ENCODE data around the gene BCL2L12.

BCL2L12 gene

DNA sequence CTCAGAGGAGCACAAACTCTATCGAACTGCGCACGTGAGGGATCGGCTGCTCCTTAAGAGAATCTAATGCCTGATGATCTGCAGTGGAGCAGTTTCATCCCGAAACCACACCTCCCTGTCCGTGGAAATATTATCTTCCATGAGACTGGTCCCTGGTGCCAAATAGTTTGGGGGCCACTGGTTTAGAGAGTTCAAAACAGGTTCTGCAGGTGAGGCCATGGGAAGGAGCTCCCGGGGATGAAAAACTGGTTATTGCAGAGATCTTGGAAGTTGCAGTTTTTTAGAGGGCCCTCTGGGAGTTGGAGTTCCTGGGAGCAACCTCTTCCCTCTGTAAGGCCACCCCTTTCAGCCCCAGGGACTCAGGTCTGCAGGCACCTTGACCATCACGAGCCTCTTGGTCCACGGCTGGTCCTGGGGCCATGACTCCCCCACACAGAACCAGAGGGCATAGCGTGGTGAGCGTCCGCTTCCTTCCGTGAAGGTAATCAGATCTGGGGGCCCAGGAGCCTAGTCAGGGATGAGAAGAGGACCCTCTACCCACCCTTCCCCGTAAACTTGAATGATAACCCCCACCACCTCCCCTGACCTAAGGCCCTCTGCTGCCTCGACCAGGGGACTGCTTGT, 5.3 kb upstream of the BCL2L12 start:
- intact Hi-C loops (cut with DNase I): no loop called here
- peak in 1 of 10 donors; percentile 83 for DNase-seq

- intact Hi-C loops (cut with DNase I): no loop called here
- no peak for DNase-seq
These were observed 3.7 kb upstream of the BCL2L12 start for GRCh38 chr19:49662011-49662410.

DNA sequence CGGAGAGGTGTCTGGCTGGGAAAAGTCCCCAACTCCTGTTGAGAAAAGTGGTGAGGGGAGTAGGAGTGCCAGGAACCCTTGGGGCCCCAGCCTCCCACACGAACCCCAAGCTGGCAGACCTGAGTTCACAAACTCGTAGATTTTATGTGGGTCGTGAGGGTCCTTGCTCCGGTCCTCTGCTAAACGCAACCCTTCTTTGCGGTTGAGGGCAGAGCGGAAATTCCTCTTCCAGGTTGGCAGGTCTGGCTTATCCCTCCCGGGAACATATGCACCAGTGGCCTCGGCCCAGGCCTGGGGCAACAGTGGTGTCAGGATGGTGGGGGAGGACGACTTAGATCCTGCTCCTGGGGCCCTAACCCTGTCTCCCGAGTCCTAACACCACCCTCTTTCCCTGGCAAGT, 2.5 kb upstream of the BCL2L12 start:
- no peak for DNase-seq
- intact Hi-C loops (cut with DNase I): no loop called here

- DNase-seq: peak; percentile 81 to 99 (median 91)
- intact Hi-C loops (cut with DNase I): loop anchor here (2.0 kb wide), 1 partner anchor 22 kb away; the partner anchor contains the start of gene SCAF1
These were observed 1.3 kb upstream of the BCL2L12 start for GRCh38 chr19:49664171-49665035.

- intact Hi-C loops (cut with DNase I): loop anchor here (2.0 kb wide), 1 partner anchor 22 kb away; the partner anchor contains the start of gene SCAF1
- no peak for DNase-seq
These were observed 740 bp upstream of the BCL2L12 start for GRCh38 chr19:49665036-49665350.

DNA sequence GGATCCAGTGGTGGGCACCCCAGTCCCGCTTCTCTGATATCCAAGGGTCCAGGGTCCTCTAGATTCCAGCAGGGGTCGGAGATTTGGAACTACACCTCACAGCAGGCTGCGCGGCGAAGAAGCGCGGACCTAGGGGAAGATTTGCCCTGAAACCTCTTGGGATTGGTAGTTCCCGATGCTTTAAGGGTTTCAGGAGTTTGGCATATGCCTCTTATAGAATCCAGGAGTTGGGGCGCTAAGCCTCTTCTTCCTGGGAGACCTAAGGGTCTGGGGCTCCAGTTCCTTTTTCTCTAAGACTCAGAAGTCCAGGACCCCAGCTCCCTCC, 349 bp downstream of the BCL2L12 start:
- intact Hi-C loops (cut with DNase I): no loop called here
- DNase-seq: no peak

GRCh38 chr19:49667473-49667872, 1.7 kb downstream of the BCL2L12 start:
- intact Hi-C loops (cut with DNase I): no loop called here
- DNase-seq: no peak

DNA sequence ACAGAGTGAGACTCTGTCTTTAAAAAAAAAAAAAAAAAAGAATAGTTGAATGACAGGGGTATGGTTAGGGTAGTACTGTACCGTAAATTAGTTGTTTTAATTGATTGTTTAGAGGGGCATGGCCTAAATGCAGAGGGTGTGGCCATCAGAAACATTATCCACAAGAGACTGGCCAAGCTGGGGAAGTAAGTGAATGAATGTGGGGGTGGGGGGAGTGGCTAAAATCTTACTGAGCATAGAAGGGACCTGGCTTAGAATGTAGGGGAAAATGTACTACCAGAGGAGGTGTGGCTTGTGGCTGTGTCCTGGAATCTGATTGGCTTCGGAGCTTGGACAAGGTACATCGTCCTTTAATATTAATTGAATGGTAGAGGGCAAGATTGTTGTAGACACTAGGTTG, 3.8 kb downstream of the BCL2L12 start:
- intact Hi-C loops (cut with DNase I): no loop called here
- no peak for DNase-seq

GRCh38 chr19:49672131-49672919, 6.6 kb downstream of the BCL2L12 start:
- intact Hi-C loops (cut with DNase I): no loop called here
- peak; percentile 55 to 97 (median 78) for DNase-seq

DNA sequence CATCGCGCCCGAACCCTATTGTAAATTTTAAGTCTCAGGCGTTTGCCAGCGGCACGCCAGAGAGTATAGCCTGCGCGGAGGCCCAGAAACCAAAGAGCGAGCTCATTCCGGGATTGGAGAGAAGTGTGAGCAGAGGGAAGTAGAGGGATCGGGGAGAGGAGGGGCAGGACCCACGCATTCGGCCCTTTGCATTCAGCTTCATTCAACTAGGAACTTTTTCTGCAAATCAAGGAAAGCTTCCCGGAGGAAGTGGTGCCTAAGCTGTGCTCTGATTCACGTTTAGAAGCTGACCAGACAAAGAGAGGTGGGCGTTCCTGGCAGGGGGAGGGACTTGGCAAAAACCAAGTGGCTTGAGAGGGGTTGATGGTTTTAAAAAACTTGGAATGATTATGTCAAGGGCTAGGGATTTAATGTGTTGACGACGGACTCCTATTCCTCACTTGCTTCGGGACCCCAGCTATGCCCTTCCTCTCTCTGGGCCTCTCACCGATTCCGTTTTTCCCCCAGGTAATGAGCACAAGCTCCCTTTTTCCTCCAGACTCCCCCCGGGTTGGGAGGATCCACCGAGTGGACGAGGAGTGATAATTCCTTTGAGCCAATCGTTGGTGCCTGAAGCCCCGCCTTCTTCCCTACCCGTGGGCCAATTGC, 10.5 kb downstream of the BCL2L12 start:
- DNase-seq: peak in 4 of 10 donors; percentile 72 to 96 (median 80)
- intact Hi-C loops (cut with DNase I): loop anchor here (5.0 kb wide), 2 partner anchors 34 to 84 kb away; partner anchors contain the start of genes PRR12, RRAS and SCAF1

- intact Hi-C loops (cut with DNase I): loop anchor here (5.0 kb wide), 2 partner anchors 35 to 85 kb away; partner anchors contain the start of genes PRR12, RRAS and SCAF1
These were observed 11.1 kb downstream of the BCL2L12 start for GRCh38 chr19:49676784-49677230.

DNA sequence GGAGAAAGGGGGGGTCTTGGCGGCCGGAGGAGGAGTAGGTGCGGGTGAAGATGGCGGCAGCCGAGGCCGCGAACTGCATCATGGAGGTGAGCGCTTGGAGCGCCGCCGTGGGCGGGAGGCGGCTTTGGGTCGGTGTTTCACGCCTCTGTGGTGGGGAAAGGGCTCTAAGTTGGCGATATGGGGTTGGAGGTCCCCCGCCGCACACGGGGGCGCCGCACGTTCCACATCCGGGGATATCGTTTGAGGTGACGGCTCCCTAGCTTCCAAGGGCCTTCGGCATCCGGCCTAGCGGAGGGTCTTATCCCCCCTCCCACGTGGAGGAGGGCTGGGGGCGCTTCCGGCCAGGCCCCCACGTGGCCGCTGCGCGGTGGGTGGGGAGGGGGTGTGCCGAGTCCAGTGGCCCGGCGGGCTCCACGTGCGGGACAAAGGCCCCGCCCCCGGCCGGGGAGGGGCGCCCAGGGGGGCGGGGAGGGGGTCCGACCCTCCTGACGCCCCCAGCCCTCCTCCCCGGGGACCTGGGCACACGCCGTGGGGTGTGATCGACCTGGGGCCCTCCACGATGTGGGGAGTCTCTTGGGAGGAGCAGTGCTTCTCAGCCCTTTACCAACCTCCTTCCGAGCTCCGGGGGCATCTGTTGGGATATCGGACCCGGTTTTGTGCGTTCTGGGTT, 11.6 kb downstream of the BCL2L12 start, which contains the start of gene PRMT1:
TSS of gene PRMT1 (plus strand) at position 41 of the 670 bp plus-strand sequence. CDS start at position 51, 10 bp downstream.
- intact Hi-C loops (cut with DNase I): loop anchor here (5.0 kb wide), 2 partner anchors 35 to 85 kb away; partner anchors contain the start of genes PRR12, RRAS and SCAF1
- DNase-seq: peak in 2 of 10 donors; percentile 32 to 86

More at GRCh38 chr19:49676784-49677230, 11.1 kb downstream of the BCL2L12 start:
- peak; percentile 99 to 100 (median 100) for DNase-seq

- DNase-seq: peak in 7 of 10 donors; percentile 64 to 94 (median 68)
- intact Hi-C loops (cut with DNase I): loop anchor here (5.0 kb wide), 2 partner anchors 36 to 86 kb away; partner anchors contain the start of genes PRR12, RRAS and SCAF1
These were observed 12.4 kb downstream of the BCL2L12 start for GRCh38 chr19:49677901-49678674.

DNA sequence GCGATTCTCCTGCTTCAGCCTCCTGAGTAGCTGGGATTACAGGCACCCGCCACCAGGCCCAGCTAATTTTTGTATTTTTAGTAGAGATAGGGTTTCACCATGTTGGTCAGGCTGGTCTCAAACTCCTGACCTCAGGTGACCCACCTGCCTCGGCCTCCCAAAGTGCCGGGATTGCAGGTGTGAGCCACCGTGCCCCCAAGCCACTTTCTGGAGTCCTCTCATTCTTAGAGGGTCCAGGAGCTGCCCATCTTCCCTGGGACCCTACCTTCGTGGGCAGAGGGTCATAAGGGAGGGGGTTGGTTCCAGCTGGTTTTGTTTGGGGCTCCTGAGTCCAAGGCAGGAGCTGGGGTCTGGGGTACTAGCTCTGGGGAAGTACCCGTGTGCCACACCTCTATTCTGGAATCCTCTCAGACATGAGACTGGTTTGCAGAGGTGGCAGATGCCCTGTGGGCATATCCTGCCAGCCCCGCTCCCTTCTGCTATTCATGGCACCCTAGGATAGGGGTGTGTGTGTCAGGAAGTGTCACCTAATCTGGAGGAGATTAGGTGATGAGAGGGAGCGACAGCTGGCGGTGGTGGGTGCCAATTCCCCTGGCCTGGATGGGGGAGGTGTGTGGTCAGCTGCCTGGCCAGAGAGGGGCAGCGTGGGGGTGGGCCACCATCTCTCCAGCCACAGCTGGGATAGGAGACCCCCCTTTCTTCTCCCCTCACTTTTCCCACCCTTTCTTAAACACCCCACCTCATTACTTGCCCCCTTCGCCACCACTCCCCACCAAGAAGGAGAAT, 13.4 kb downstream of the BCL2L12 start:
- DNase-seq: no peak
- intact Hi-C loops (cut with DNase I): loop anchor here (5.0 kb wide), 2 partner anchors 37 to 87 kb away; partner anchors contain the start of genes PRR12, RRAS and SCAF1

DNA sequence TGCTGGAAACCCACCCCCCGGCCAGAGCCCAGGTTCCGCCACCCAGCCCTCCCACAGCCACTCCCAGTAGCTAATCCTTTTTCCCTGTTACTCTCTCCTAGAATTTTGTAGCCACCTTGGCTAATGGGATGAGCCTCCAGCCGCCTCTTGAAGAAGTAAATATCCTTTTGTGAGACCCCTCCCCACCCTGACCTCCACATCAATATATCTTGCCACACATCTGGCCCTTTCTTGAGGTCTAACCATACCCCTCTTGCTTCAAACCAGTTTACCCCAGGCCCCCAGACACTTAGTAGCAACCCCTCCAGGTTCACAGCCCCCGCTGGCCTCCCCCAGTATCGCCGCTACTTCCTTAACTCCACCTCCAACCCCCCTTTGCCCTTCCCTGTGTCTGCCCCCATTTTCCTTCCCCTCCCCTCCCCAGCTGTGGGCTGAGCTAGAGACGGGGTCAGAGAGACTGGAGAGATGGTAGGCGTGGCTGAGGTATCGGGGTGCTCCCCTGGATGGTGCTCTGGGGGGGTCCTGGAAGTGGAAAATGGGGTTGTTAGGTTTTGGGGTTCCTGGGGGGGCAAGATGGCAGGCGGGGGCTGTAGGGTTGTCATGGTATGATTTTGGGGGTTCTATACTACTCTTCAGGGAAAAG, 14.2 kb downstream of the BCL2L12 start:
- intact Hi-C loops (cut with DNase I): loop anchor here (5.0 kb wide), 2 partner anchors 38 to 88 kb away; partner anchors contain the start of genes PRR12, RRAS and SCAF1
- DNase-seq: no peak

DNA sequence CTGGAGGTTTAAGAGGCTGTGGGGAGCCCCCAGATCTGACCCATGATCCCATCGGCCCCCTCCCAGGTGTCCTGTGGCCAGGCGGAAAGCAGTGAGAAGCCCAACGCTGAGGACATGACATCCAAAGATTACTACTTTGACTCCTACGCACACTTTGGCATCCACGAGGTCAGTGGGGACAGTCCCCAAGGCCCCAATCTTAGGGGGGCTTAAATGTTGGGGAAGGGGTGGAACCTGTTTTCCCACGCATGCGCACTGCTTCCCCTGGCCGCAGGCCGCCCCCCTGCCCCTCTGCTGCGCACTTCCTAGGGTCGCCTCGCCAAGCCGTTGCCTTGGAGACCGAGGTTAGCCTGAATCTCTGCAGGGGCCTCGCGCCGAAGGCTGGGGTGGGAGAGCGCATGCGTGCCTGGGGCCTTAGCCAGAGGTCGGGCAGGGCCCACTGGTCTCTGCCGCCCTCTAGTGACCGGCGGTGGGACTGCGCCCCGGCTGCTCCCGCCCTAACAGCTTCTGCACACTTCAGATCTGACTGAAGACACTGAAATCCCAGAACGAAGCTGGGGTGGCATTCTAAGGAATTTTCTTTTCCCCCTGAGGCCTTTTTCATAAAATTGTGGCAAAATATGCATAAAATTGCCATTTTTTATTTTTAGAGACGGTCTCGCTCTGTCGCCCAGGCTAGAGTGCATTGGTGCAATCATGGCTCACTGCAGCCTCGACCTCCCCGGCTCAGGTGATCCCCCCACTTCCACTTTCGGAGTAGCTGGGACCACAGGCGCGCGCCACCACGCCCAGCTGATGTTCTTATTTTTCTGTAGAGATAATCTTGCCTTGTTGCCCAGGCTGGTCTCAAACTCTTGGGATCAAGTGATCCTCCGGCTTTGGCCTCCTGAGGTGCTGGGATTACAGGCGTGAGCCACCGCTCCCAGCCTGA, 15.0 kb downstream of the BCL2L12 start:
- peak; percentile 86 to 98 (median 93) for DNase-seq

More for the DNA sequence above, 15.0 kb downstream of the BCL2L12 start:
- intact Hi-C loops (cut with DNase I): no loop called here

All from posterior cingulate gyrus (tissue), 11 donors.